ENCODE data around the gene DSTN. TPM values are rescaled to one million over a fixed set of nuclear protein-coding genes. Genes with fewer than 3 reads are reported as not detected.

DSTN gene
- 168 and 239 TPM in 2 replicates for total RNA-seq (2014; rRNA removed; shearing (Covaris generic))
- polyA plus RNA-seq (2015; cell fraction: cytosol; rRNA removed), result 335 and 404 TPM in 2 replicates
- polyA plus RNA-seq (2015; cell fraction: nucleus; rRNA removed), result 115 and 133 TPM in 2 replicates

DNA sequence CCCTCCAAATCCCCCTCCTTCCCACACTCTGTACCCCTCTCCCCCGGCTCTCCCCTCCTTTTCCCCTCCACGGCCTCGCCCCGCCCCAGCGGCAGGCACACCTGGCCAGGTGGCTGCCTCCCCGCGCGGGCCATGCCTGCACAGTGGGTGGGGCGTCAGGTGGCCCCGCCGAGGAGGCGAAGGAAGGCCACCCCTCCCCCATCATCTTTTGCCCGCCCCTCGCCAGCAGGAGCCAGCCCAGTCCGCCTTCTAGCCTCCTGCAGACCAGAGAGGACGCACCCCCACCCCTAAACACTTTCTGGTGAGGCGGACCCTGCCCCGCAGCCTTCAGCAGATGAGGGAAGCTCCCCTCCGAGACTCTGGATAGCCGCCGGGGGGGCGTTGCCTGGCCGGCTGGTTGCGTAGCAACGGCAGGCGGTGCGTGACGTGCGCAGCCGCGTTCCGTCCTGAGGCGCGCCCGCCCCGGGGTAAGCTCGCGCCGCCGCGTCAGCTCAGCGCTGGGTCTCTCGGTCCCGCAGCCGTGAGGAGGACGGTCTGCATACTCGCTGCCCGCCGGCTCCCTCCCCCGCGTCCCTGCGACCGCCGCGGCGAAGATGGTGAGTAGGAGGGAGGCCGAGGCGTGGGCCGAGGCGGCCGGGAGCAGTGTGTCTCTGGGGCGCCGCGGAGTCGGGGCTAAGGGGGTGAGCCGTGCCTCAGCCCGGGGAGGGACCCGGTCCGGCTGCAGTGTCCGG is at the start of gene DSTN:
Gene DSTN, plus strand, starts transcription at position 460 of the 731 bp plus-strand sequence. Its CDS starts 134 bp downstream, at position 594.
- DNase-seq (ENCODE audit: low read depth), result peak; percentile 96

DNA sequence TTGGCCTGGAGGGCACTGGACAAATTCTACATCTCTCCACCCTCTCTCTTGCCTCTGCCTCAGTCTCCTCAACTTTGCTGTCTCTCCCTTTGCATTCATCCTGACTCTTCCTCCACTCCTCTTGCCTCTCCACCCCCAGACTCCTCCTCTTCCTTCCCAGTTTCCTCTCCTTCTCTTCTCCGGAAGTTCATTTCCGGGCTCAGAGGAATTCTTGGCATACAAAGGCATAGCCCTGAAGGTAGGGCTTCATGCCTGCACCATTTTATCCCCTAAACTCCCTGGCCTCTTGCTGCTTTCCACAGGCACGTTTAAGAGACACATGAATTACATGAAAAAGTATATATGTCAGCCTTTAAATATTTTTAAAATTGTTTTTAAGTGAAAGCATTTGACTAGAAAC is 49.3 kb upstream of the DSTN start:
- DNase-seq (ENCODE audit: low read depth), result peak; percentile 40

DNA sequence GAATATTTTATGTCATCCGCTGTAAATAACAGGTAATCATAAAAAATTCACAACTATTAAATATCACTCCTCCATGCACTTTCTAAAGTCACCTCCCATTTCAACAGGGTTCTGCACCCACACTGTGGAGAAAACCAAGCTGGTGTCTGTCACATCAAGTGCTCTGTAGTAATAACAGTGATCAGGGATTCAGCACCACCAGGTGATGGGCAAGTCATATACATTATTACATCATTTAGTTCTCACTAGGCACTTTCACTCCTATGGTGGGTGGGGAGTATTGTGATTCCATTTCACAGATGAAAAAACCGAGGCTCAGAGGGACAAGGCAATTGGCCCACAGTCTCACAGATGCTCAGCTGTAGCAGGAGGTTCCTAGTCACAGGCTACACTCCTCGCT is 47.3 kb upstream of the DSTN start:
- no peak for DNase-seq (ENCODE audit: low read depth)

DNA sequence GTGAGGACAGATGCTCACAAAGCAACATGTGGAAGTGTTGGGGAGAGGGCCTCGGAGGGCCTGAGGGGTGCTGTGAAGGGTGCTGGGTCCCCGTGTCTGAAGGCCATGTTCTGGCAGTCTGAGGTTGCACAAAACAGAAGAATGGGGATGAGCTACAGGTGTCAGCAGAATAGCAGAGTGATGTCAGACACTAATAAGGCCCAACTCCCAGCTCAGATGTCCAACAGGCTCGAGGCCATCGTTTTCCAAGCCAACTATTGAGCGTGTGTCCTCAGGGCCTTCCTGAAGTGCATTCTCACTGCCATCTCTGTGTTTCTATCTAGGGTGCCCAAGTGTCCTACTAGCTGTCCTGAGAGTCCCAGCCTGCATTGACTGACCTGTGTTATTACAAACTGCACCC is 46.5 kb upstream of the DSTN start:
- DNase-seq (ENCODE audit: low read depth), result no peak

DNA sequence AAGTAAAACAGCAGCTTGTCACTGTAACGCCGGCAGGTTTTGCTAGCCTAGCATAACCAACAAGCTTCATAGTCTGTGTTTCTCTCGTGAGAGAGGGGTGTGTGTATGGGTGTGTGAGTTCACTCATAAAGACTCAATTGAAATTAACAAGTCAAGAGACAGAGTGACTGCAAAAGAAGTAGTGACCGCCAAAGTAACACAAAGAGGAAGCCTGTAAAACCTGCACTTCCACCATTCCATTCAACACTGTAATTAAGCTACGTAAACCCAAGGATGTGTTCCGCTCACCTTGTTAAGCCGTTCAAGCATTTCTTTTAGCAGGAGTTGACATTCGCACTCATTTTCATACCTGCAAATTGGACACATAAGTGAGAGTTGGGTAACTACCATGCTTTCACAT is 45.3 kb upstream of the DSTN start:
- DNase-seq (ENCODE audit: low read depth), result no peak

DNA sequence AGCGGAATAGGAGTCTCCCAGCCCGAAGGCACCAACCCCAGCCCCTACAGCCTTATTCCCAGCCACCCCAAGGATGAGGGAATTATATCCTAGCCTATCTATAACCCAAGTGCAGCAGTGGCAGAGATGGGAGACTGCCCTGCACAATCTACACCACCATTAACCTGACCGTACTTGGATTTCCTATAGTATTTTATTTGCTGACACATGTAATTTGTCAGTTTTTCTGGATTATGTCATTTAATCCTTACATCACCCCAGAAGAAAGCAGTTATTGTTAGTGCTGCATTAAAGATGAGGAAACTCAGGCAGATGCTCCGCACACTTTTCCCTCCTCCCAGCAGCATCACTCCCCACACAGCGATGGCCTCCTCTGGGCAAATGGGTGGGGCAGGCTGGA is 44.7 kb upstream of the DSTN start:
- DNase-seq (ENCODE audit: low read depth), result no peak

DNA sequence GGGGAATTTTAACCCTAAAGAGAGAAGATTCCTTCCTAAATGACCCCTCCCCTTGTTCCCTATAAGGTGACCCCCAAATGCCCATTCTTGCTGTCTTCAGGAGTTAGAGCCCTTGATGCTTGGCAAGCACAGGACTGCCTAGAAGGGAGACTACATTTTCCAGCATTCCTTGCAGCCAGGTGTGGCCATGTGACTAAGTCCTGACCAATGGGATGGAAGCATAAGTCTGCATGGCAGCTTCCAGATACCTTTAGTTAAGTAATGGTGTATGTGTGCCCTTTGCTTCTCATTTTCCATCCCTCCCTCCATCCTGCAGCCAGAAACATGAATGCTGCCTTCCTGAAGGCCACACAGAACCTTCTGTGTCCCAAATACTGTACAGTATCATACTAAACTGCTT is 44.2 kb upstream of the DSTN start:
- peak; percentile 18 for DNase-seq (ENCODE audit: low read depth)

DNA sequence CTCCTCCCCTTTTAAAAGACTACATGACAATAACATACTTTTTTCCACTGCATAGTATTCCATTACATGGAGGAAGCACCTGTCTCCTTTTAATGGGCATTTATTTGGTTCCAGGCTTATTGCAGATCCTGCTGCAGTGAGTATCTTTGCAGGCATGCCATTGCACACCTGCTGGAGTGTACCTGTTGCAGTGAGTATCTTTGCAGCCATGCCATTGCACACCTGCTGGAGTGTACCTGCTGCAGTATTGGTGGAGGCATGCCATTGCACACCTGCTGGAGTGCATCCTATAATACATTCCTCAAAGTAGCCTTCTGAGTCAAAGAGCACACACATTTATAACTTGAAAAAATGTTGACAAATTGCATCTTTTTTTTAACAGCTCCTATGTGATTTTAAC is 40.3 kb upstream of the DSTN start:
- DNase-seq (ENCODE audit: low read depth), result no peak

DNA sequence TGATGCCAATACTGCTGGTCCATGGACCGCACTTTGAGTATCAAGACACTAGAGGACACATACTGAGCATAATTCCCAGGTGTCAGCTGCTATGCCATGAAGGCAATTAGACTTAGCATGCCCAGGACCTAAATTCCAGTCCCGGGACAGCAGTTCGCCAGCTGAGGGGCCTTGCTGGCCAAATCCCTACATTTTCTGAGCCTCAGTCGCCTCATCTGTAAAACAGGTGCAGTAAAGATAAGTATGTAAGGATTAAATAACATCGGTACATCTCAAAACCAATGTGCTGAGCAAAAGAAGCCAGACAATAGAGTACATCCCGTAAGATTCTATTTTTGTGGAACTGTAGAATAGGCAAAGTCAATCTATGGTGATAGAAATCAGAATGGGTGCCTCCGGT is 39.7 kb upstream of the DSTN start:
- no peak for DNase-seq (ENCODE audit: low read depth)

DNA sequence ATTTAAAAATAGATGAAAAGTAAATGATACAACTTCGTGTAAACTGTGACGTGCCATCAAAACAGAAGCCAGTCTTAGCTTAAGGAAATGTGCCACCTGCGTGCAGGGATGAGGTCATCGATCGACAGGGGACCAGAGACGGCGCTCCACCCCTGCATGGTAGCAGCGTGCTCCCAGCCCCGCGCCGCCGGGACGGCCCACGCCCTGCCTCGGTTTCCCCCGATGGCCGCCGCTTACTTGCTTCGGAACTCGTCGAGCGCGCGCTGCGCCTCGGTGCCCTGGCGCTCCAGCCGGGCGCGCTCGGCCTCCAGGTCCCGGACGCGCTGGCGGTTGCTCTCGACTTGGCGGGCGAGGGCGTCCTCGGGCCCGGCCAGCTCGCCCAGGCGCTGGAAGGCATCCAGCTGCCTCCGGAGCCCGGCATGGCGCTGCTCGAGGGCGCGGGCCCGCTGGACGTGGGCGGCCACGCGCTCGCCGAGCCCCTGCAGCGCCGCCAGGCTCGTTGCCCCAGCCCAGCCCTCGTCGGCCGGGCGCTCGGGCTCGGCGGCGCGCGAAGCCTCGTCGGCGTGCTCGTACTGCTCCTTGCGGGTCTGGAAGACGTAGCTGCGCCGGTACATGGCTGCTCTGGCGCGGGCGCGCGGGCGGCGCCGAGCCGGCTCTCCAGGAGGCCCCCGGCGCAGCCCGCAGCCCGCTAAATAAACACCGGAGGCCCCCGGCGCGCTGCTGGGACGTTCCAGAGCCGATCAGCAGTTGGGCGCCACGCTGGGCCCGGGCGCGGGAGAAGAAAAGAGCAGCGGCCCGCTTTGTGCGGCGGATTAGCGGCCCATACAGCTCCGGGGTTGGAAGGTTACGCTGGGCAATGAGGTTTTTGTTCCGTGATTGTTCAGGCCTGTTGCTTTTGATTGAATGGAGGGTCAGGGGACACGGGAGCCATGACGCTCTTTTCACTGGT is 38.9 kb upstream of the DSTN start, which contains the start of gene BFSP1:
Gene BFSP1, minus strand, starts transcription at position 664 of the 949 bp plus-strand sequence. Its CDS starts 50 bp downstream, at position 614.
- DNase-seq (ENCODE audit: low read depth), result peak; percentile 26

DNA sequence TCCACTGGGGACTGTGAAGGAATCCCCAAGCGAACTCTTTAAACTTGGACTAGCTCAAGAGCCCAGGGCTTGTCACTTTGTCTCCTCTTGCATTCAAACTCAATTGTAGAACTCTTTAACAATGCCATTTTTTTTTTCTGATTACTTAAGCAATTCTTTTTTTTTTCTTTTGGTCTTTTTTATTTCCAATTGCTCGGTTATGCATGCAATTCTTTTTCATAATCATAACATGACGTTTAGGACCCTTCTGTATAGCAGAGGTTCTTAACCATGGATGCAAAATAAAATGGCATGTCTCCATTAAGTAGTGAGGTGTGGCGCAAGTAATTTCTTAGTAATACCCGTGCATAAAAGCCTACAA is 38.2 kb upstream of the DSTN start:
- DNase-seq (ENCODE audit: low read depth), result no peak

DNA sequence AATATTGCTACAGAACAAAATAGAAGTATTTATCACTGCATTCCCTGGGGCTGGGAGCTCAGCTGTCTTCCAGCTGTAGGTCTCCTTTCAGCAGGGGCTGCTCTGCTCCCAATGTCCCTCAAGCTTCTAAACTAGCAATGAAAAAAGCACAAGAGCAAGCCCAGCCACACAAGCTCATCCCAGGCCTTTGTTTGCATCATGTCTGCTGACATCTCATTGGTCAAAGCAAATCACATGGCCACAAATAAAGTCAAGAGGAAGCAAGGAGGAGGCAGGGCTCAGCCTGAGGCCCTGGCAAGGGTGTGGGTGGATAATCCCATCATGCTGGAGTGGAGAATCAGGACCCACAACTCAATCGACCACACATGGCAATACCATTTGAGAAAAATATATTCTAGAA is 36.5 kb upstream of the DSTN start:
- peak; percentile 50 for DNase-seq (ENCODE audit: low read depth)

DNA sequence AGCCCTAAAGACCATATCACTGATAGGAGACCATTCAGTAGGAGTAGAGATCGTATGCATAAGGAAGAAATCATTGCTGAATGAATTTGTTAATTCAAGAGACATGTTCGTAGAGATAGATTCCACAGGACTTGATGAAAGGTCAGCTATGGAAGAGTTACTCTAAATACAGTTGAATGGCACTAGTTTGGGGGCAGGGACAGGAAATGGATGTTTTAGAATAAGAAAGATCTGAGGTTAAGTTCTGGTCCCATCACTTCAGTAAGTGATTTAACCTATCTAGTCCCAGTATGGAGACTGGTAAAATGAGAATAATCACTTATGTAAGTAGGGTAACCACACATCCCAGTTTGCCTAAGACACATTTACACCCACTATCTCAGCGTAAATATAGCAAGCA is 35.8 kb upstream of the DSTN start:
- no peak for DNase-seq (ENCODE audit: low read depth)

DNA sequence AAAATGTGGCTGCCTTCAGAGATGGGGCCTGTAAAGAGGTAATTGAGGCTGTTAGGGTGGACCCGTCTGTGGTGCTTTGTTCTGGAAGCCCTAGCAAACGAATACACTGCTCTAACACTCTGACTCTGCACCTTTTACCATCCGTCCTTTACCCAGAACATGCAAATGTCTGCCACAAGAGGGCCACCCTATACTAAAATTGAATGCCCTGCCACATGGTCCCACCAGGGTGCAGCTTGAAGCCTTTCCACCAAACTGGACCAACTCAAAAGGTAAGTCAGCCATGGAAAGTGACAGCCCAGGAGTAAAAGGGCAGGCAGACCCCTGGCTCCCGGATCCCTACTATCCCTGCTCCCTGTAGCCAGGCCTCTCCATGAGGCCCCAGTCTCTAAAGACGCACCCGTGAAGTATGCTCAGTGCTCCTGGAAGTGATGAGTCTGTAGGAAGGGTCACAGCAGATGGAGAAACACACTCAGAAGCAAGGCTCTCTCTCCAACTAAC is 32.9 kb upstream of the DSTN start:
- peak; percentile 79 for DNase-seq (ENCODE audit: low read depth)

DNA sequence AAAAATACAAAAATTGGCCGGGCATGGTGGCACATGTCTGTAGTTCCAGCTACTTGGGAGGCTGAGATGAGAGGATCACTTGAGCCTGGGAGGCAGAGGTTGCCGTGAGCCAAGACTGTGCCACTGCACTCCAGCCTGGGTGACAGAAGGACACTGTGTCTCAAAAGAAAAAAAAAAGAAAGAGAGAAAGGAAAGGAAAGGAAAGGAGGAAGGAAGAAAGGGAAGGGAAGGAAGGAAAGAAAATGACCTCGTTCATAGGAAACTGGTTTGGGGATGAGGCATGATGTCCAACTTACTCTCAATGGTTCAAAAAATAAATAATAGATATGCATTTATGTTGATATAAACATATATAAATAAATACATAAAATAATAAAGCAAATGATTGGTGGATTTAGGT is 31.9 kb upstream of the DSTN start:
- no peak for DNase-seq (ENCODE audit: low read depth)

DNA sequence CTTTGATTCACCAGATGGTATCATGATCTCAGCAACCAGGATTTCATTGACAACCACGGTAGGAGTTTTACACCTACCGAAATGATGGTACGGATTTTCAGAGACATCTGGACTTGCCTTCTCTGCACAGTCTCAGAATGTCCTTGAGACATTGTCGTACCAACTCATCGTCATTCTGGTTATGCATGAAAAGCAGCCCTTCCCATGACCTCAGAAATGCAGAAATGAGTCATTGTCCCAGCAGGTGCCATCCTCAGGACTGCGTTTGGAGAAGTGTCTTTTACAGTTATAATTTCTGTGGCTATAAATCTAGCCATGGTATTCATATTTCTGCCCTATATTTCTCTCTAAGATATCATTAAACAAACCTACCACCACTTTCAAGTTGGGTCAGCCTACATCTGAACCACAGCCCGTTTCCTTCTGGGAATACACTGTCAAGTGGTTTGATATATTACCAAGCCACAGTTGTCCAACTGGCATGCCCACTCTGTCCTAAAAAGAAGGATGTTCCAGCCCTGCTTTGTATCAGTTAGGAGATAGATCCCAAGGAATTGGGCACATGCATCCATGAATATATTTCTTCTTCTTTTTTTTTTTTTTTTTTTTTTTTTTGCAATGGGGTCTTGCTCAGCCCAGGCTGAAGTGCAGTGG is 31.2 kb upstream of the DSTN start:
- DNase-seq (ENCODE audit: low read depth), result no peak

DNA sequence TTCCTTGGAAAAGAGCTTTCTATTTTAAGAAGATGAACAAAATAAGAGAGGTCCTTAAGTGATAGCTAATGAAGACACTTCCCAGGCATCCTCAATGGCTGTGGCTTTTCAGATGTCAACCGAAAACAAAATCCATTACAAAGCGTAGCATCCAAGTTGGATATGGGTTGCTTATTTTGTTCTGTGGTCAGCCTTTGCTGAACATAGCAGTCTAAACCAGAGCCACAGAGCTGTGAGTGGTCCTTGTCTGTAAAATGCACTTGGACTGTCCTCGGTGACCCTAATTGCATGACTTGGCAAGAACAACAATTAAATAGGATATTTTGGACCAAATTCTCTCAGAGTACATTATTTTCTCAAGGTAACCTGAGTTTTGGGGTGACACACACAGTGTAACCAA is 28.3 kb upstream of the DSTN start:
- no peak for DNase-seq (ENCODE audit: low read depth)

DNA sequence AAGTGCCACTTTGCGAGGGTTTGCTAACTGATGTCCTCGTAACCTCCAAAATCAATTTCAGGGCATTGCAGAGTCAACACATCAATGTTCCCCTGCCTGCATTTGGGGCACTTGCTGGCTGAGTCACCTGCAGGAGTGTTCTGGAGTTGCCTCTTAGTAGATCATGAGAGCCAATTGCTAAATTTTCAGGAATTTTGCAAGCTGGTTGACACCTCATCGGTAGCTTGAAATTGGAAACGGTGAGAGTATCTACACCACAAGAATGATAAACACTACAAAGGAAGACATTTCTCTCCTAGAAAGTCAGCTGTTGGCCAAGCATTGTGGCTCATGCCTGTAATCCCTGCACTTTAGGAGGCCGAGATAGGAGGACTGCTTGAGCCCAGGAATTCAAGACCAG is 27.9 kb upstream of the DSTN start:
- no peak for DNase-seq (ENCODE audit: low read depth)

DNA sequence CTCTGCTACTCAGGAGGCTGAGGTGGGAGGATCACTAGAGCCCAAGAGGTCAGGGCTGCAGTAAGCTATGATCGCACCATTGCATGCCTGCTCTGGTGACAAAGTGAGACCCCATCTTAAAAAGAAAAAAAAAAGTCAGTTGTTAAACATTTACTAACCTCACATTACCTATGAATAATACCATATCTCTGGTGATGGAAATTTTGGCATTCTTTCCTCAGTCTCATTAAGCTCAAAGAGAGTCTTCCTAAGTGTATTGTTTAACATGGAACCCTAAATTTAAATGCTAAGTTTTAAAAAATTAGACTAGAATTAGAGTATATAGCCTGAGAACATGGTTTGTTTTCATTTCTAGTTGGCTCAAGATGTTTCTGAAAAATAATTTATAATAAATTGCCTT is 27.4 kb upstream of the DSTN start:
- no peak for DNase-seq (ENCODE audit: low read depth)

DNA sequence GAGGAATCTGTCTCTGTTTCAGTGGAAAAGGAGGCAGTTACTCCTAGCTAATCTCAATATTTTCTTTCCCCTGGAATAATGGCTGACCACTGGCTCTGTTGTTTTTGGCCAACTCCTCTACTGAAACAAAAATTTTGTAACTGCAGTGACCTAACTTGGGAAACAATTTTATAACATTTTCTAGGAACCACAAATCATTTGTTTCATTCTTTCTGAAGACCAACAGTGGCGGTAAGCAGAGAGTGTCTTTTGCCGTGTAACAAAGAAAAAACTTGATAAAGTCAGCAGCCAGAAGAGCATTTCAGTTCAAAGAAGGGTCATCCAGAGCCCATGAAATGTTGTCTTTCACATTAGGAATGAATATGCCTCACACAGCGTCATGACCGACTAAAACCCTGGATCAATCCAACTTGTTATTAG is 26.9 kb upstream of the DSTN start:
- DNase-seq (ENCODE audit: low read depth), result peak; percentile 18

DNA sequence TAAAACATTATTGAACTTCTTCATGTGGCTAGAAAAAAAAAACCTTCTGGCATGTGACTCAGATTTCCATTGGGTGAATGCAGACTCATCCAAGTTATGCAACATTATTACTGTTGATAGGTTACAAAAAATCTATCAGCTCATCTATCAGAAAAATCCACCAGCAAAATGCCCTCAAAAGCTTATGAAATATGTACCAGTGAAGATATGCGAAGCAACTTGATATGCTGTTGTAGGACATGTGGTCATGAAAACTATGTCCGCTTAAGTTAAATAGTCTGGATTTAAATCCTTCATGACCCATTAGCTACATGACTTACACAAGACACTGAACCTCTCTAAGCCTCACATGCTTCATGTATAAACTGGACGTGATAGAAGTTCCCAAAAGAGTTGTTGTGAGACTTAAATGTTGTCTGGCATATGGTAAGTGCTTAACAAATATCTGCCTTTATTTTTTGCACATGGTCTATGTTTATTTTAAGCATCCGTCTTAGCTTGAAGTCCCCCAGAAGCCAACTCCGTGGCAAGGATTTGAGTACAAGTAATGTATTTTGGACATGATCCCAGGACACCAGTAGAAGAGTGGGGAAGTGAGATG is 26.2 kb upstream of the DSTN start:
- no peak for DNase-seq (ENCODE audit: low read depth)

Data from HT1080 (cell line).